HL-60 (cell line): ENCODE results near the gene TPPP.

ENCODE experiments used
- DNase-seq, 2 experiments: peaks; one replicate each; pipeline ENCODE4 v3.0.0-alpha.2; 2010 to 2020; ENCODE audit warnings: low read depth in 1 of 2, low spot score in 1 of 2
- H3K27ac ChIP-seq: fragments of 250-450 bp; sonication (Bioruptor Pico); replicated peaks from 2 replicates; pipeline ENCODE4 v1.5.1; 2020; ENCODE audit warnings: mild to moderate bottlenecking, moderate library complexity
- H3K27me3 ChIP-seq: fragments of 250-450 bp; sonication (Bioruptor Pico); 2 replicates; pipeline ENCODE4 v1.5.1; 2021; ENCODE audit warnings: mild to moderate bottlenecking, moderate library complexity; ENCODE audit not compliant: insufficient read depth, poor library complexity, severe bottlenecking
- H3K4me3 ChIP-seq: replicated peaks from 2 replicates; pipeline ENCODE4 v1.5.1; 2011; ENCODE audit warnings: mild to moderate bottlenecking, control low read depth, low read length; ENCODE audit not compliant: insufficient read depth
- CTCF ChIP-seq: IDR thresholded peaks from one replicate; pipeline ENCODE4 v1.5.1; 2011; ENCODE audit warnings: low read length, control low read depth, inconsistent platforms; ENCODE audit not compliant: insufficient read depth
- GABPA ChIP-seq: IDR thresholded peaks from 2 replicates; pipeline ENCODE4 v1.6.1; 2012; ENCODE audit warnings: low read depth
- POLR2AphosphoS5 ChIP-seq: IDR thresholded peaks from 2 replicates; pipeline ENCODE4 v1.6.1; 2012; ENCODE audit warnings: low read depth
- REST ChIP-seq: IDR thresholded peaks from 2 replicates; pipeline ENCODE4 v1.6.1; 2012; ENCODE audit warnings: low read depth; ENCODE audit not compliant: insufficient replicate concordance
- SPI1 ChIP-seq: IDR thresholded peaks from 2 replicates; pipeline ENCODE4 v1.6.1; 2012; ENCODE audit warnings: low read depth, mild to moderate bottlenecking, borderline replicate concordance

TPPP gene

GRCh38 chr5:620586-621180, 72.5 kb downstream of the TPPP start:
- Histone ChIP-seq H3K4me3 (no peak overlapping the region), H3K27me3 (no peaks in the 10 kb centered on the region), H3K27ac (no peak overlapping the region)
- no peak for DNase-seq
- TF ChIP-seq GABPA (no peak), CTCF (no peak), SPI1 (no peak), POLR2AphosphoS5 (no peak), REST (no peak)

DNA sequence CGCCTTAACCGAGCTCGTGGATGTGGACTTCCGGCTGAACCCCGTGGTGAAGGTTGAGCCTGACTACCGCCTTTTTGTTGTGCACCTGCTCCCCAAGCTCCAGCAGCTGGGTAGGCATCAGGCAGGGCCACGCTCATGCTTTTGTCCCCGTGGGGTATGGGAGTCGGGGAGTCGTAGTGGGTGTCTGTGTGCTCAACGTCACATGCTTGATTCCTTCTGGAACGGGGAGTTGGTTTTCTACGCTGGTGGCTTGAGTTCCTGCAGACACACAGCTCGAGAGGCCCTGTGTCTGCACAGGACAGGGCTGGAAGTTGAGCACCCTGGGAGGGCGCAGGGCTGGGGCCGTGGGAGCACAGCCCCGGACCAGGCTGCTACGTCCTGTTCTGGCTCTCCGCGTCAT, 73.0 kb downstream of the TPPP start:
- Histone ChIP-seq H3K27me3 (no peaks in the 10 kb centered on the region), H3K27ac (no peak overlapping the region), H3K4me3 (no peak overlapping the region)
- no peak for TF ChIP-seq POLR2AphosphoS5
- no peak for TF ChIP-seq CTCF
- no peak for TF ChIP-seq SPI1
- no peak for TF ChIP-seq GABPA
- no peak for TF ChIP-seq REST
- DNase-seq: no peak

- Histone ChIP-seq H3K27me3 (no peaks in the 10 kb centered on the region), H3K27ac (no peak overlapping the region), H3K4me3 (no peak overlapping the region)
- TF ChIP-seq REST: no peak
- TF ChIP-seq CTCF: no peak
- no peak for TF ChIP-seq SPI1
- no peak for DNase-seq
Observed at GRCh38 chr5:619444-619843, 73.7 kb downstream of the TPPP start.
